GM21390 (cell line): ENCODE results near the gene LRRC7.

Experiments
- ATAC-seq: cut with Tn5 transposase; IDR thresholded peaks from one replicate; pipeline ENCODE4 v1.9.1; 2021; ENCODE audit not compliant: unreplicated experiment

The LRRC7 gene

DNA sequence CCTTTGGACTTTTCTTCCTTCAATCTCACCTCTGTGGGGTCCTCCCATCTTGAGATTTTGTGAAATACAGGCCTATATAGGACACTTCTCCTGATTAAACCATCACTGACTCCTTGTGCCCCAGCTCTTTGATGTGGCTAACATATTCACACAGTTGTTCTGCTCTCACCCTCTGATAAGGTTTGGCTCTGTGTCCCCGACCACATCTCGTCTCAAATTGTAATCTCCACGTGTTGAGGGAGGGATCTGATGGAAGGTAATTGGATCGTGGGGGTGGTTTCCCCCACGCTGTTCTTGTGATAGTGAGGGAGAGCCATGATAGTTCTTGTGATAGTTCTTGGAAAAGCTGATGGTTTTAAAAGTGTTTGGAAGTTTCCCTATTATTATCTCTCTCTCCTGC, 19.7 kb downstream of the LRRC7 start:
- ATAC-seq, result no peak

DNA sequence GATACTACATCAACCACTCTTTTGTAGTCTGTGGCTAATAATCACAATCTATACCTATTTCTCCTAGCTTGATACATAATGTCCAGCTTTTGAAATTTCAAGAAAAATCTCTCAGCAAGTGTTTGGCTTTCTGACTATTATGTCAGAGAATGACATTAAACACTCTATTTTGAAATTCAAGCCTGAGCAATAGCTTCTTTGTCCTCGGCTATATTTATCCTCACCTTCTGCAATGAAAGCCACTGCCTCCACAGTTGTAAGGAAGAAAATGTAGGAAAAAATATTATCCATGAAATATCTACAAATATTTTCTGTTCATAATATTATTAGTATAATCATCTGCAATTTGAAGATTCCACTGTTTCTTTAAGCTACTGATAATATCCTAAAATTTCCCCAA, 22.1 kb downstream of the LRRC7 start:
- ATAC-seq, result no peak

DNA sequence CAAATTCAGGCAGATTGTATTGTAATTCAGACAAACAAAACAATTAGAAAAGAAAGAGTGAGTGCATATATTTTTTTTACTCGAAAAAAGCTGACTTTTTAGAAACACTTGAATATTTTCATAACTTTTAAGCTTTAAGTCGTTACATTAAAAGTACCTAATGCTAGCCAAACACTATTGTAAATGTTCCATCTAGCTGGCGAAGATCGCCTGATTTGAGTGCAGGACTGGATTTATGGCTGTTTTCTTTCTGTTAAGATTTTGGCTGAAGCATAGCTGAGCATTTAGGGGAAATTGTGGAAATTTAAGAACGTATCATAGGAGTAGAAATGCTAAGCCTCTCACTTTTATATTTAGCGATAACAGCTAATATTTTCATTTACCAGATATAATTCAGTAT, 24.6 kb downstream of the LRRC7 start:
- no peak for ATAC-seq

DNA sequence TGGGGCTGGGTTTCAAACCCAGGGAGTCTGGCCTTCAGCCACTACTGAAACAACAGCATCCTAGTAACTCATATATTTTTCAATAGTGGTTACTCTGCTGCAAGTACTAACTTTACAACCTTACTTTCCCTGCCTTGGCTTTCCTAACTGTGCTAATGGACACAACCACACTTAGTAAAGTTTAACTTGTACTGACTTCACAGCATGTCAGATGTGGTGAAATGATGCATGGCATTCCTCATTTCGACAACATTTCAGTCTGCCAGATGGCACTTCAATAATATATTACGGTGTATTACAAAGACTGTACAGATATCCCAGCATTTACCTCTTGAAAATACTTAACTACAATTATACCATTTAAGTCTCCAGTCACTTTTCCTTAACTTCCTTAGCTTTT, 27.8 kb downstream of the LRRC7 start:
- no peak for ATAC-seq

DNA sequence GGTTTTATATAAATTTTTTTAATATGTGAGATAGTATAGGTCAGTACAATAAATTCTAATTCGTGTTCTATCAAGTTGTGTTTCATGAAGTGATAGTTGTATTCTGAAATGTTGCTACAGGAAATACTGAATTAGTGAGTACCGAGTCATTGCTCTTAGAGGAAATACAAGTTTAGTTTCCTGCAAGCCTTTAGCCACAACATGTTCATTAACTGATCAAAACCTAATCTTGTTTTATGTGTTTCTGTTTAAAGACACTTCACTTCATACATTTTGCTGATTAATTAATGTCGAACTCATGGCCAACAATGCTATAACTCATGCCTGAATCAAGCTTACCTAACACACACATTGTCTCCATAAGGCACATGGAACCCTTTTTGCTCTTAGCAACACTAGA, 43.6 kb downstream of the LRRC7 start:
- no peak for ATAC-seq

DNA sequence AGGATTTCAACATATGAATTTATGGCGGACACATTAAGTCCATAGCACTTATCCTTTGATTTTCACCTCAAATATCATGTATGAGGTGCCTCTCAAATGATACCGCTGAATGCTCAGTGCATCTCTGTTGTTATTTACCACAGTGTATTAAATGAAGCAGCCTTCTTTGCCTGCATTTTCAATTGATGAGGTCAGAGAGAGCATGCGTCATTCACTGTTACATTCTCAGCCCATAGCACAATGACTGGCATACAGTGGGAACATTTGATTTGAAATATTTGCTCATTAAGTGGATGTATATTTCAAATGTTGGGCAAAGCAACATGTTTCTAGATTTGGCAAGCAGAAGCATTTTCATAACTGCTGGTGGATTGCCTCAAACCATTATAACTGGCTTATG, 45.7 kb downstream of the LRRC7 start:
- no peak for ATAC-seq

DNA sequence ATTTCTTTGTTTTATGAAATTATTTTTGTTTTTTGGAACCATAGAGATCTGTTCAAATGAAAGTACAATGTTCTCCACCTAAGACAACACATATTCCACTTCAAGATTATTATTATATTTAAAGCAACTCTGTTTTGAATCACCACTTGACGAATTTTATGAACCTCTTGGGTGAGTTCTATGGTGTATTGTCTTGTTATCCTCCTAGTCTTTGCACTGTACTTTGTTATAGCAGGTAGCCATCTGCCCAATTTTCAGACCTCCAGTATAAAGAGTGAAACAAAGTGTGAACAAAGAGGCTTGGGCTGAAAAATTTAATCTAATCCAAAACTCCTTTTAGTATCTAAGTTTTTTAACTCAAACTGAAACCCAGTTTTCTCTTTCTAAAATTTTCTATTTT, 71.0 kb downstream of the LRRC7 start:
- no peak for ATAC-seq

DNA sequence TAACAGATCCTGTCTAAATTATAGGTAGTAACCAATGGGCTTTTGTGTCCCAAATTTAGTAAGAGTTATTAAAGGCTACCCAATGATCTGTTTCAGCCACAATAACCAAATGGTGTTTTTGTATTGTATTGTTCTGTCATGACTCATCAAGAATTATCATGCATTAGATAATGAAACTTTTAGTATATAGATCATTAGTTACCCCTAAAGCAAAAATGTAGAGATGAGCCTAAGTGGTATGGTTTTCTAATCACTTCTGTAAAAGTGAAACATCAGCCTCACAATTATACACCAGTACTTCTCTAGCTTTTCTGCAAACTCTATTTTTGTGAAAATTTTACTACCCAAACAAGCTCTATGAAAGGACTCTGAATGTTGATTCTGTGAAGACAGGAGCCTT, 71.4 kb downstream of the LRRC7 start:
- ATAC-seq, result no peak

DNA sequence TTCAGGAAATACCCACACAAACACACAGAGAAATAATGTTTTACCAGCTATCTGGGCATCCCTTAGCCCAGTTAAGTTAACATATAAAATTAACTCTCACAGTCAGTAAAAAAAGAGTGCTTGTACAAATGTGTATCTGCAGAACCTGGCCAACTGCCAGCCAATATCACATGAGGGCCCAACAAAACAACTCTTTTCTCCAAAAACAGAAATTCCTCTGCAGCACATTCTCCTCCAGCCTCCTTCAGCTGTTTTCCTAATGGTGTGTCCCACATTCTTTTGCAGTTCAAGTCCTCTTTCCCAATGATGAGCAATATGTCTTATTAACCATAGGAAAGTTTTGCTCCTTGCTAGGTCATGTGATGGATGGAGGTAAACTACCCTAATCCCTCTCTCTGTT, 75.5 kb downstream of the LRRC7 start:
- ATAC-seq, result no peak

DNA sequence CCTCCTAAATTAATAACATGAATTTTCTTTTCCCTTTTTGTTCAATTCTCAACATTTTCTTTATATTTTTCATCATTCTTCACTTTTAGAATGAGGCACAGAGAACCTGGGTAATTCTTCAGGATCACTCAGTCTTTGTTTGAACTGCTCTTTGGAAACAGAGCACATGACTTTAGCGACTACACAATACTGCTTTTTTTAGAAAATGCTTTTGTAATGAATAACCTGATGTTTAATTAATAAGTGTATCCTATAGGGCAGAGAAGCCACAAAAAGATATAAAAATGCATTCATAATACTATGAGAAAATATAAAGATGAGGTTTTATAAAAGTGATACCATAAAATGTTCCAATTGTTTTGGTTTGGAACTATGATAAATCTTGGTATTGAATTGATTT, 77.8 kb downstream of the LRRC7 start:
- ATAC-seq, result no peak

DNA sequence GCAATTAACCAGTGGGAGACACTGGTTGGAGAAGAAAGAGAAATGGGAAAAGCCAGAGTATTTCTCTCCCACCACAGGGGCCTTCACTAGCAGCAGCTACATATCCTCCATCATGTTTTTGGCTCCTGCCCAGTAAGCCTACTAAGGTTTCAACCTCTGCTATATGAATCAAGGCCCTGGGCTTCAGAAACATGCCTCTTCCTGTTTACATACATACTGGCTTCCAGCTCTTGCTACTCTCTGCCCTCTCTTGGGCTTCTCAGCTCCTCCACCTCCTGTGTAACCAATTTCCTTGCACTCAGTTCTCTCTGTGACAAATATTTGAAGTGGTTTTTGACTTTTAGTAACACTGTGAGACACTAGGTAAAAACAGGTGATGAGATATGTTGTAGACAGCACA, 80.8 kb downstream of the LRRC7 start:
- ATAC-seq, result no peak

DNA sequence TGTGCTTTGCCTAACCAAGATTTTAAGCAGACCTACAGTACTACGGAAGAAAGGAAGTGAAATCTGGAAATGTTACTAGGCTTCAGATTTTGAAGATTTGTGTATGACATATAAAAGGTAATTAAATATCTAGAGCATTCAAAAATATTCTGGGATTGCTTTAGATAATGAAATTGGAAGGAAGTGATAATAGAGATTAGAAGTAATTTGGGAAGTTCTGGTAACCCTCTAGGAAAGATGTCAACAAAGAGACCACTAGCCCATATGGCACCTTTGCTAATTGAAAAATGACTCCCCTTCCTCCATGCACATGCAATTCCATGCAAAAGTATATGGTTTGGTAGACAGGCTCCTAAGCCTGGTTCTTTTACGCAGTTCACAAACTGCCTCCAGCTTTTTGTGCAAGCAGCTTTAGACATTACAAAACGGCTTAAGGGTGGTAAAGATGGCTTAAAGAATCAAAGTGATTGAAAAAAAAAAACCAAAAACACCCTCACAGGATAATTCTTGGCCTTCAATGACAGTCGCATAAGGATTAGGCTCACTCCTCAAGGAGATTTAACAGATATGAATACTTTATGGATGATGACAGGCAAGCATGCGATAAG, 81.8 kb downstream of the LRRC7 start:
- no peak for ATAC-seq

DNA sequence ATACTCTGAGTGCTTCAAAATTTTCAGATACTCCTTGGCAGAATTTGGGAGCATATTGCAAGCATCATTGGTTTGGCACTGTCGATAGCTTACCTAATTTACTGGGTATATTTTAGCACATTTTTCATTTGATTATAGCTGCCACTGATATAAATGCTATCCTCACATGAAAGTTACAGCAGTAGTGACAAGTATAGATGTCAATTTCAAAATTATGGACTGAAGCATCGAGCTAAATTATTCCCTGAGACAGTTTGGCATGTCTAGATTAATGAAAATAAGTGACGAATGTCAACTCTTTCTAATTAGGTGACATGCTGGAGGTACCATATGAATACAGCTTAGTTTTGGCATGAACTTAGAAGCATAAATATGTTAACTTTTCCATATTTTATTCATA, 83.1 kb downstream of the LRRC7 start:
- ATAC-seq, result no peak

DNA sequence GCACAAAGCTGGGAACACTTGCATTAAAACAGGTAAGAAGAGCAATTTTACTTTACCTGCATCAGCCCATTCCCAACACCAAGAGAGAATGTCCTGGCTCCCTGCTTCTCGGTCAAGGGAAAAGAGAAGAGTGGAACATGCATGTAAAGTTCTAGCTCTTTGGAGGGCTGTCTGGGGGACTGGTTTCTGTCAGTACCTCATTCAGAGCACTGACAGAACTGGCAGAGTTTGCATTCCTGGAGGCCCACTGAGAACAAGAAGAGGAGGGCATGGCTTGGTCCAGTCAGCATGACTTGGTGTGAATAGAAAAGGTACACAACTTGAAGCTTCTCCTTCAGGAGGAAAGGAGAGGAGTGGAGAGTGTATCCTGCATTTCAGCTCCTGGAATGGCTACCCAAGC, 83.9 kb downstream of the LRRC7 start:
- ATAC-seq, result no peak

DNA sequence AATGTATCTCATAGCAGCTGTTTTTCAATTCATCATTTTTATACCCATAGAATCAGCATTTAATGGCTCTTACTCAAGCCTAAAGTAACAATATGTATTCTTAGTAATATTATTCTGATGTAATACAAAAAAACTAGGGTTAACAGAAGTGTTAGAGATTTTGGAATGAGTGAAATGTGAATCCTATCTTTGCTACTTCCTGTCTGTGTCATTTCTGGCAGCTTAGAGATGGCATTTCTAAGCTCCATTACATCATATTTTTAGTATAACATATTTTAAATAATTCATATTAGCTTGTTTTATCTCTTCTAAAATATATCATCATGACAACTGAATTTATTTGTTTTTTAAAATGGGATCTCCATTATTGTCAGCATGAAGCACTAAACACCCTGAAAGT, 90.2 kb downstream of the LRRC7 start:
- no peak for ATAC-seq

DNA sequence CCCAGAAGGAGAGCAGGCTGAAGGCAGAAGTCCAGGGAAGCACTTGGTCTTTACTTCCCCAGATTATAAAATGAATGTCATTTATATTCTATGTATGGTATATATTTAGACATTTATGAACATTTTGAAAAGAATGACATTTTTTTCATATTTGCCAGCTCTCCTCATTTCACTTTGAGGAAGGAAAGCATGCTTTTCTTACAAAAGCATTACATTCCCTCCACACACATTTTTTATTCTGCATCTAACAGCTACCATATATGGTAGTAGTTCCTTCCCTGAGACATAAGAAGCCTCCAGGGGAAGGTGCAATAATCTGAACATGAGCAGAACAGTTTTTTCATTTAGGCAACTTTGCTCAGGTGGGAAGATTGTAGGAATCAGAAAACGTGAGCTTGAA, 94.0 kb downstream of the LRRC7 start:
- no peak for ATAC-seq

DNA sequence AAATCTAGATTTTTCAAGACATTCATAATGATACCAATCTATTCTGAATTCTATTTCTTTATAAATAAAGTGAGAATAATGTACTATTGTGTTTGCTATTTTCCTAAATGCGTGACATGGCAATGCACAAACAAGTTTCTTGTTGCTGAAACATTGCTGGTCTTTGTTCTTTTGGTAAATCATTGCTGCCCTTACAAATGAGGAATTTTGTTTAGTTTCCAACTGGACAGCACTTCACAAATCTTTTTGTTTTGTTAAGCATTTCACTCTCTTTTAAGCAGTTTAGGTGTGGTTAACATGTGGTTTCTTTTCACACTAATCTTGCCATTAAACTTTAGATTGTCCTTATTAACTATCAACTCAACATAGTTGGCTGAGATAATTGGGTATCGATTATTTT, 94.6 kb downstream of the LRRC7 start:
- no peak for ATAC-seq

DNA sequence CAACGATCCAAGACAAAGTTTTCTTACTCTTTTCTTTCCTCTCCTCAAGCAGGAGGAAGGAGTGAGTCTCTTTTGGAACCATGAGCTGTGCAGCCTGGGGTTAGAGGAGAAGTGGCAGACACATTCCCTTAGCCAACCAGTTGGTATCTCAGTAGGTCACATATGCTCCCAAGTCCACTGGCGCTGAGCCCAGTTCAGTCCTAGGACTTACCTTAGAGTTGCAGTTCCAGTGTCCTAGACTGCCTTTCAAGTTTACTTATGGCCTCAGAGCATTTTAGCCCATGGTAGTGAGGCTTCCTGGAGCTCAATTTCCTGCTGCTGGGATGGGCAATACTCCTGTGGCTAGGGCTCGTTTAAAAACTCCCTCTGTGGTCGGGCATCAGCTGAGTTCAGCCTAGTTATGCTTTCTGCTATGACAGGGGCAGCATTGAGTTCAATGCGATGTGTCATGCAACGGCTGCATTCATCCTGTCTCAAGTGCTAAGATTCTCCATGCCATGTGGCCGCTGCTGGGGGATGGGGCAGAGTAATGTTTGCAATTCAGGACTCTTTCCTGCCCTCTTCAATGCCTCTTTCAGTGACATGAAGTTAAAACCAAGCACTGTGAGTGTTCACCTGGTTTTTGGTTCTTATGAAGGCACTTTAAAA, 103.8 kb downstream of the LRRC7 start:
- ATAC-seq, result no peak

DNA sequence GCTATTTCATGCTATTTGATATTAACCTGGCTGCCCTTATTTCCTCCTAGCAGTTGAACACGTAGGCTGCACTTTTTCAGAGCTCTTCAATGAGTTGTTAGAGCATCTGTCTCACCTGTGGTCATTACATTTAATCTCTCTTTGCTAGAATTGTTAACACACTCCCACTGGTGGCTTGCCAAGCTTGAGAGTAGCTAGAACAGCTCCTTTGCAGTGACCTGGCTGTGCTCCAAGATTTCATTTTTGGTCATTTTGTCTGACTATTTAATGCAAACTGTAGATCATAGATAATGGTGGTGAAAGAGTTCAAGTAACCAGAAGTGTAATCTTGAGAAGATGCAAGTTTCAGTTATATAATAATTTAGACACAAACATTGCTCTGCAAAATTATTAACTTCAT, 105.6 kb downstream of the LRRC7 start:
- no peak for ATAC-seq

DNA sequence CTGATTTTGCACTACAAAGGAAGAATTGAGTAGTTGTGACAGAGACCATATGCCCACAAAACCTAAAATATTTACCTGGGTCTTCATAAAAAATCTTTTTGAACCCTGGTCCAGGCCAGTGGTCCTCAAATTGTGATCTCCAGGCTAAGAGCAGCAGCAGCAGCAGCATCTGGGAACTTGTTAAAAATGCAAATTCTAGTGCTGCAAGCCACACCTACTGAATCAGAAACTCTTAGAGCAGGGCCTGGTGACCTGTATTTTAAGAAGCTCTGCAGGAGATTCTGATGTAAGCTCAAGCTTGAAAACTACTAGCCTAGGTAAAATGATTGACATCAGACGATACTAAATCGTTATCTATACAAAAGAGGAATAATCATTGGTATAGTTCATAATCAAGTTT, 112.2 kb downstream of the LRRC7 start:
- ATAC-seq, result no peak

DNA sequence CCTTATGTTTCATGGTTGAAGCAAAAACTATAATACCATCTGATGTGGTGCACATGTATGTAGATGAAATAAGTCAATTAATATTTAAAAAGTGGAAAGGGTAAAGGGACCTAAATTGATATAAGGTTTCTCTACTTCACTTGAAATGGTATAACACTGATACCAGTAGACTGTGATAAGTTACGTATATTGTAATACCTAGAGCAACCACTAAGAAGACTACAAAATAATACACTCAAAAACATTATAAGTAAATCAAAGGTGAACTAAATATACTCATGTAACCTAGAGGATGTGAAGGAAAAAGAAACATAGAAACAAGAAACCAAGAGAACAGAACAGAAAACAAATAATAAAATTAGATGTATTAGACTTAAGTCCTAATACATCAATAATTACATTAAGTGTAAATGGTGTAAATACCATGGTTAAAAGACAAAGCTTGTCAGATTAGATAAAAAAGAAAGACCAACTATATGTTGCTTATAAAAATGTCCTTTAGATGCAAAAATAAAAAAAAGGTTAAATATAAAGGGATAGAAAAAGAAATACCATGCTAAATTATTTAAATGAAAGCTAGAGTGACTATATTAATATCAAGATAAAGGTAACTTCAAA, 118.8 kb downstream of the LRRC7 start:
- no peak for ATAC-seq

DNA sequence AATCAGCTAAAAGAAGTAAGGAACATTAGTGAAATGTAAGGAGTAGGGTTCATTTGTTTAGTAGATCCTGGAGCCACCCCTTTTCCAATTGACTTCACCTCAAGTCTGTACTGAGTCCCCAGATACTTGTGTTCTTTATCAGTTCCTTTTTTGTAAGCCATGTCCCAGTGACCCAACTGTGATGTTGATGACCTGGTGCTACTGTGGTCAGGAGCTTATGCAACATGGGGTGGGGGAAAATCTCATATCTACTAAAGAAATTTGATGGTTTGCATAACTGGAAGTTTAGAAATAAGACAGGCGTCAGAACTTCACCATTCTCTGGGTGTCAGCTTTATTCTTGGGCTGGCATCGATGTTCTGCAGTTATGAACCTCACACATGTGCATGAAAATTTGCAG, 120.5 kb downstream of the LRRC7 start:
- no peak for ATAC-seq

DNA sequence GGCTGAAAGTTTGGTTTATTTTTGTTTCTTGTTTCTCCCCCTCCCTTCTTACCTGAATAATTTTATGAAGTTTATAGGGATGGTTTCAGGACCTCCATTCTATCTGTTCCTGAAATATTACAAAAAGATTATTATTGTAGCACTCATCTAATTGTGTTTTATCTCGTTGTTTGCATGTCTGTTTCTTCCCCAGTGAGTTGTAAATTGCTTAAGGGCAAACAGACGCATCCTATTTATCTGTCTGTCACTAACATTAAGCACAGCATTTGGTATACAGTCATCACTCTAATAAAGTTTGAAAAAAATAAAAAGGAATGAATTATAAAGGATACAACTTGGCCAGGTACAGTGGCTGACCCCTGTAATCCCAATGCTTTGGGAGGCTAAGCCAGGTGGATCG, 123.5 kb downstream of the LRRC7 start:
- no peak for ATAC-seq
